Measurements from ENCODE around the gene DAB2IP.

DAB2IP gene

DNA sequence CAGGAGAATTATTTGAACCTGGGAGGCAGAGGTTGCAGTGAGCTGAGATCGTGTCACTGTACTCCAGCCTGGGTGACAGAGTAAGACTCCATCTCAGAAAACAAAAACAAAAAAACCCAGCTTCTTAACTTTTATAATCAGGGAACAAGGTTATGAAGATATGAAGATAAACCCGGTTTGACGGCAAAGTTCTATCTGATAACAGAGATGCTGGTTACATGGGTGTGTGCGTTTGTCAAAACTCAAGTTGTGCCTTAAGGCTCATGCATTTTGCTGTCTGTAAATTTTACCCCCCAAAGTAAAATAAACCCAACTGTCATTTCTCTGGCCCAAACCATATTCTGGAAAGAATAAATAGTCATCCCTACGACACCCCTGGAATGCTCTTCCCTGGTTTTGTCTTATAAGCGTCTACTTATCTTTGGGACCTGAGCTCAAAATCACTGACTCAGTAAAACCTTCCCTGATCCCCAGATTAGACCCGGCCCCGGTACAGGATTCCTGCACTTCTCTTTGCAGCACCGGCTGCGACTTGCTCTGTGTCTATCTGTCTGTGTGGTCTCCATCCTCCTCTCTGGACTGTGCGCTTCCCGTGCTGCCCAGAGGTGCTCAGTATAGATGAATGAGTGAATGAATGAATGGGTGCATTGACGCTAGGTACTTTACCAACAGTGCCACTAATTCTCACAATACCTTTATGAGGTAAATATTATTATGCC, 172.2 kb downstream of the DAB2IP start:
- DNase-seq = no peak

DNA sequence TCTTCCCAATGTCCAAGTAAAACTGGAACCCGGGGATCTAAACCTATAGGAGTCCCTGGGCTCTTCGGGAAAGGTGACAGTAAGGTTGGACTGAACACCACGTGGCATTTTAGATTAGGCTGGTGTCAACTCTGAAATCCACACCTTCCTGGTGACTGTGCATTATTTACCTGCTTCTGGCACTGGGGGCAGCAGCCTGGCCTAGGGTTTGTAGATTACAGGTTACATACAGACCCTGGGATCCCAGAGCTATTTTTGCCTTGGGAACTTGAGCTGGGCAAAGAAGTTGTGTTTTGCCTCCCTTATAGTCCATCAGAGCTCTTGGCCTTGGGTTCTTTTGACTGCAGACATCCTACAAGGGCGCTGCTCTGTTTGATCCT, 173.2 kb downstream of the DAB2IP start:
- DNase-seq = no peak

DNA sequence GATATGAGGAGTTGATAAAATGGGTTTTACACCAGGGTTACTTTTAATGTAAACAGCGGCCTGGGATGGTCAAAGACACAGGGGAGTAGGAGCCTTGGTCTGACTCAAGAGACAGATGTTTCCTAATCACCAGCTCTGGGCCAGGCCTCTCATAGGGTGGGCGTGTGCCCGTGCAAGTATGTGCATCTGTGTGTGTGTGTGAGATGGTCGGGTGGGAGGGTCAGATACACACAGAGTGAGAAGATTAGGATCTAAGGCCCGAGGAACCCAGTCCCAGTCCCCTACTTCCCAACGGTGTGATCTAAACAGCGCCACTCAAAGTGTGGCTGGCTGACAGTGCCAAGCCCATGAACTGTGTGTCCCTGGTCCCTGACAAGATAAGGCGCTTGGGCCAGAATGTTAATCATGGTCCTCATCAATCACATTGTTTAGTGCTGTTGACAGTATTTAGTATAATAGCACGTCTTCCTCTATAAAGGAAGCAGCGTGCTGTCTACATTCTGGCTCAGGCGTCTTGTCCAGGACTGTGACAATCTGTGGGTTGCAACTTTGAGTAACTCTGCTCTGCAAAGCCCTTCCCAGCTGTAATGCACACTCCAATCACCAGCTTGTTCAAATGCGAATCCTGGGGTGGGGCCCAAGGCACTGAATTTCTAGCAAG, 173.7 kb downstream of the DAB2IP start:
- DNase-seq = no peak

DNA sequence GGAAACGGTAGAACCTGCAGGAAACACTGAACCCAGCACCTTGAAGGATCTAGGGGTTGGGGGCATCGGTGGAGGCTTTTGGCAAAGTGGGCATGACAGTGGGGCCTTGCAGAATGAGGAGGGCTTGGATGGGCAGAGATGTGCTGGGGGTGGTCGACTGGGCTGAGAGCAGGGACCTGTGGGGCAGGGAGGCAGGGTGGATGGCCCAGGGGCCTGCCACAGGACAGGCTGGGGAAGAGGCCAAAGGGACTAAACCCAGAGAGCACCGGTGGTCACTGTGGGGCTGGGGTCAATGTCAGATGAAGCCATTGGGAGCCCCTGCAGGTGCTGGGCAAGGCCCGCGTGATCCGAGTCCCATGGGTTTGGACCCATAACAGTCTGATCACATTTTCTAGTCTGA, 175.3 kb downstream of the DAB2IP start:
- DNase-seq = no peak

DNA sequence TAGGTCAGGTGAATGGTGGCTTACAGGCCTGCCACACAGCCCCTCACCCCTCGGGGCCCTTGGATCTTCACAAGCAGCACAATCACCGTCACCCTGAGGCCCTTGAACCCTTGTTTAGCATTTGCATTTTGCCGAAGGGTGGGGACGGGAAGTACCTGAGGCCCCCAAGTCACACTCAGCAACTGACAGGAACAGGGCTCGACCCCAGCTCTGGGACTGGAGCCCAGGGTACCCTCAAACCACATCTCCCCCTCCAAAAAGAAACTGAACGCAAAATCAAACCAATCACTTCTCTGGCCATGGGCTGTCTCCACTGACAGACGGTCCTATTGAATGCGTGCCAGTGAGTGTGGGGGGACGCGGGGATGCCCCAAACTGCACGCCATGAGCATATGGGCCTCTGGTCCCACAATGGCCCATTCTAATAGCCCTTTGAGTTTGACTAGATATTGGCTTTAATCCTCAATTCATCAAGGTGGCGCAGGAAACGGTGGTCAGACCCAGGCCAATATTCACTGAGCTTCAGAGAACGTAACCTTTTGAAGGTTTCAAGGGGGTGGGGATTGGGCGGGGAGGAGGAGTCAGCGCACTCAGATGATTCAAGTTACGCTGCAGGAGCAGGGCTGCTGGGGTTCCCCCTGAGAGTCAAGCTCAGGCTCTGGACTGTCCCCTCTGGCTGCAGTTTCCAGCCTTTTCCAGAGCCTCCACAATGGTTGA, 176.0 kb downstream of the DAB2IP start:
- DNase-seq = no peak

DNA sequence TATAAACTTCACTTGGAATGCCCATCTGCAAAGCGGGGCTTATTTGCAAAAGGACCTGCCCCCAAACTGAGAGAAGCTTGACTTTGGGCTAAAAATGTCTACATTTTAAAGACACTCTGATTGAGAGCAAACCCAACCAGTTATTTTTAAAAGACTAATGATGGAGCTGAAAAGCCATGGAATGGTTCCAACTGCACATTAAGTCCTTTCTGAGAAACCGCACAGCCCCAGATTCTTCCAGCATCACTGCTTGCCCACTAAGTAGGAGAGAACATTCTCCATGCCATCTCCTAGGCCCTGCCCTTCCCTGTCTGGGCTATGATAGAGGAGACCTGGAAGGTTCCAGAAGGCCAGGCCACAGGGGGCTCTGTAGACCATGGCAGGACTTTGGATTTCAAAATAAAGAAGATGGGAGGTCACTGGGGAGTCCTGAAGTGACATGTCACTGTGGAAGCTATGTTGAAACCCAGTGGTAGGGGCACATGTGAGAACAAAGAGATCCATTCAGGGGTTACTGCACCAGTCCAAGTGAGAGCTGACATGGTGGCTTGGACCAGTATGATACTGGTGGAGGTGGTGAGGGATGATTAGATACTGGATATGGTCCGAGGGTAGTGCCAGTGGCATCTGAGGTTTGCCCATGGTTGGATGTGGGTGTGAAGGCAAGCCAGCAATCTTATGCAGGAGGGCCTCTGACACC, 179.2 kb downstream of the DAB2IP start:
- DNase-seq = no peak

DNA sequence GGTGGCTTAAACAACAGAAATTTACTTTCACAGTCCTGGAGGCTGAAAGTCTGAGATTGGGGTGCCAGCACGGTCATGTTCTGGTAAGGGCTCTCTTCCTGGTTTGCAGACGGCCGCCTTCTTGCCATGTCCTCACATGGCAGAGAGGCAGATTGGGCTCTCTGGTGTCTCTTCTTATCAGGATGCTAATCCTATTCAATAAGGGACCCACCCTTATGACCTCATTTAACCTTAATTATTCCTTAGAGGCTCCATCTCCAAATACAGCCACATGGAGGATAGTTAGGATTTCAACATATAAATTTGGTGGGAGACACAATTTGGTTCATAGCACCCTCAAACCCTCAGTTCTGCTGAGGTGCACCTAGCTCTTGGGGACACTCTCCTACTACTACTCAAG, 180.4 kb downstream of the DAB2IP start:
- DNase-seq = no peak

DNA sequence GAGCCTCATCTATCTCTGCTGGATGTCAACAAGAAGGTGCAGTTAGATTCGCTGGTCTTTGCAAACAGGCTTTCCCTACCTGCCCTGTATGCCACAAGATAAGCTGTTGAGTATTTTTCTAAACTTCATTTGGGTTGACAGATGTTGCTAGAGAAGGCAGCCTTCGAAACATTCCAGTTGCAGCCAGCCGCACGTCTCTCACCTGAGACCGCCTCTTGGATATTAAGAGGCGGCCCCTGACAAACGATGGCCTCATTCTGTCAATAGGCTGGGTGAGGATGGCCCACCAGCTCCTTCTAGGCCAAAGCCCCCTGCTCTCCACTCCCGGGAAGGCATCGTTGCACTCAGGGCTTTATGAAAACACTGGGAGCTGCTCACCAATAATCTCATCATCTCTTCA, 181.6 kb downstream of the DAB2IP start:
- DNase-seq = no peak

Data from 8988T (cell line).